Fibroblast of skin of left quadriceps (primary cell): ENCODE measurements around the gene SPSB3.
"Not testable (repeated sequence)": the region's sequence is repeated elsewhere in the genome, so short reads cannot be mapped to it uniquely, and the experiment has no call there.

Experiments used
- DNase-seq, 2 experiments: peaks; one replicate each; pipeline ENCODE4 v3.0.0-alpha.2; 2013; ENCODE audit warnings: low read depth in 2 of 2

SPSB3 gene

GRCh38 chr16:1743376-1744337 is 38.7 kb downstream of the SPSB3 start:
- no peak for DNase-seq

DNA sequence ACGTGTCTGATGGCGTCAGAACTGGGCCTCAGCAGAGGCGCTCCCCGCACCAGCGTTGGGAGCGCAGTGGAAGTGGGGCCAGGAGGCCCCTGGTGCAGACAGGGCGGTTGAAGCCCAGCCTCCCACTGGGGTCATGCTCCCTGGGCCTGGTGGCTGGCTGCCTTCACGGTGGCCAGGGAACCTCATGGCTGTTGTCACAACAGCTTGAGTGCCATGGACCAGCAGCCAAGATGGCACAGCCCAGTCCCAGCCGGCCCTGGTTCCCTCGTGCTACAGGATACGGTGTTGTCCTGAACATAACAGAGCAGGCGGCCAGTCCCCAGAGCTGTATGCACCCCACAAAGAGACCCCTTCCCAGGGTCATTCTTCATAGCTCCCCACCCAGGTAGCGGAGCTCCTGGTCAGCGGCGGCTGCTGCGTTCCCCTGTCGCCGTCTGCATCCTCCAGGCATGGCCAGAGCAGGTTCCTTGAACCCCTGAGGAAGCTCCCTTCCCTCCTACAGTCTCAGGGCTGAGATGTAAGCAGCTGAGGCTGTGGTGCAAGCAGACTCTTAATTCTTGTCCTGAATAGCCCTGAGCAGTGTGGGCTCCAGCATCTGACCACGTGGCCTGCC is 40.7 kb downstream of the SPSB3 start:
- no peak for DNase-seq

DNA sequence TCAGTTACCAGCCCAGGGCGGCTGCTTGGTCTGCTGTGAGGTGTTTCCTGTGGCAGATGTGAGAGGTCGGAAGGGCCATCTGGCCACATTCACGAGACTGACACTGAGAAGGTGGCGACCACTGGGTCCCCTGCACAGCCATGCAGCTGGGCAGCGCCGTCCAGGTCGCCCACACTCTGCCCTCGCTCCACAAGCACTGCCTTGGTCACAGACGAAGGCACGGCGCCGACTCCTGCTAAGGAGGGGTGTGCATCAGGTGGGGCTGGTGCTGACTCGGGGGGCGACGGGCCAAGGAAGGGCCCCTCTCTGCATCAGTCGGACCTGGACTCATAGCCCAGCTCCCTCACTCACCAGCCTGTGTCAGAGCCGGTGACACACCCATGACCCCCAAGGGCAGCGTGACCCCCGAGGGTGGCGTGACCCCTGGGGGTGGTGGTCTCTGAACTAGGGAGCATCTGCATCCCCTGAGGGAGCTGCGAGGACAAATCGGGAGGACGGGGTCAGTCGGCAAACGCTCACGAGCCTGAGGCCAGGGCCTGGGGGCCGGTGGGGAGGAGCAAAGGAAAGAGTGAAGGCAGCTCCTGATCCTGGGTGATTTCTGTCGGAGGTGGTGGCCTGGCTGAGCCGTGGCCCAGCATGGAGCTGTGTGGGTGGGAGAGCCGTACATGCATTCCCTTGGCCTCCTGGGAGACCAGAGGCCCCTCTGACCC is 41.4 kb downstream of the SPSB3 start:
- DNase-seq = no peak

DNA sequence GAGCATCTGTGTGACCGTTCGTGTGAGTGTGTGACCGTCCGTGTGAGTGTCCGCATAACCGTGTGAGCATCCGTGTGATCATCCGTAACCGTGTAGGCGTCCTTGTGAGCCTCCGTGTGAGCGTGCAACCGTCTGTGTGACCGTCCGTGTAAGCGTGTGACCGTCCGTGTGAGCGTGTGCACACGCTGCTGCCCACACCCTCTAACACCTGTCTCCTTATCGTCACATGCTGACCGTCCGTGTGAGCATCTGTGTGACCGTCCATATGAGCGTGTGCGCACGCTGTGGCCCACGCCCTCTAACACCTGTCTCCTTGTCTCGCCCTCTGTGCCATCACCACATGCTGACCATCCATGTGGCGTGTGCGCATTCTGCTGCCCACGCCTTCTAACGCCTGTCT is 42.1 kb downstream of the SPSB3 start:
- no peak for DNase-seq

DNA sequence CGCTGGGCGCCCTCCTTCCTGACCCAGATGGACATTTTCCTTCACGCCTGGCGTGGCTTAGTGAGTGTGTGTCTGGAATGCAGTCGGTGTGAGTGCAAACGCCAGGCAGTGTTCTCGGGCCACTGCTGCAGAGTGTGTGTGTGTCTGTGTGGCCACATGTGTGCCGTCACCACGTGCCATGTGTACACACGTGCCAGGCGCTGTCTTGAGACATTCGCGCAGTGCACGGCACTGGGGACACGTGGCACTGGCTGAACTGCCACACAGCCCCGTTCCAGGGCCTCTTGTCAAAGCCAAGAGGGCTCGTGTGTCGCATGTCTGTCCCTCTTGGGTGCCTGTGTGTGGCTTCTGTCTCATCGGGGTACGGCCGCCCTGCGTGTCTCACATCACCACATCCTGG is 47.6 kb downstream of the SPSB3 start:
- DNase-seq = no peak

DNA sequence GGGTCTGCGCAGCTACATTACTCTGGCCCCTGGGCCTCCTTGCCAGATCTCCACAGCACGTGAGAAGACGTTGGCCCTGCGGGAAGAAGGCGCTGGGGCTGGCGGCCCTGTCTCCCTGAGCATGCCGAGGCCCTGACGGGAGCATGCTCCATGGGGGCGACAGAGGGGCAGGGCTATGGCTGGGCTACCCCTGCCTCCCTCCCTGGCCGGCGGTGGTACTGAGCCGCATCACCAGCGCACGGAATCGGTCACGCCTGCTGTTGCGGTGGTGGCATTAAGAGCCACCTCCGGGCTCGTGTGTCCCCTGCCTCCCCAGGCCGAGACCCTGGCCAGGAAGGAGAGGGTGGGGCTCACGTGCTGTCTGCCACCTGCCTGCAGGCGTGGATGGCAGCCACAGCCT is 48.2 kb downstream of the SPSB3 start:
- no peak for DNase-seq

DNA sequence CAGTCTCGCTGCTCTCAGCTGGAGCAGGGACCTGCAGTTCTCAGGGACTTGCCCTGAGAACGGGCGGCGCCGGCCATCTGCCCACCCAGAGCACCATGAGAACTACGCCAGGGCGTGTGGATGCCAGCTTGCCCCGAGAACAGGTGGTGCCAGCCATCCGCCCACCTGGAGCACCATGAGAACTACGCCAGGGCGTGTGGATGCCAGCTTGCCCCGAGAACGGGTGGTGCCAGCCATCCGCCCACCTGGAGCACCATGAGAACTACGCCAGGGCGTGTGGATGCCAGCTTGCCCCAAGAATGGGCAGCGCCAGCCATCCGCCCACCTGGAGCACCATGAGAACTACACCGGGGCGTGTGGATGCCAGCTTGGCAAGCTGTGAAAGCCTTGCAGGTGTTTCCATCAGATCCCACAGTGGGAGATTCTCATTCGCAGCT is 49.8 kb downstream of the SPSB3 start:
- DNase-seq = not testable (repeated sequence)

DNA sequence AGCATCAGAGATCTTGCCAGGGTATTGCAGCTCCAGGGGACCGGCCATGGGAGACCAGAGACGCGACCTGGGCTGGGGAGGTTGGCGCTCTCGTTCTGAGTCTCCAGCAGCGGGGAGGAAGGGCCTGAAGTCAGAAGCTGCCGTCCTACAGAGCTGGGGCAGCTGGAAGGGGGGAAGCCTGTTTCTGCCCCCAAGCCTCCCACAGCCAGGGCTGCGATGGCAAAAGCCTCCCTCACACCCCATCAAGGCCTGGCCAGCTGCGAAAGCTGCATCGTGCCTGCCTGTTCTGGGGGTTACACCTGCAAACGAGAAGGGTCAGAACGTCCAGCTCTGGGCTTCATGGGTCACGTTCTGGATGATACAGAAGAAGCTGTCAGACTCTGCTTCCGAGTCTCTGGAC is 50.3 kb downstream of the SPSB3 start:
- no peak for DNase-seq

- DNase-seq = no peak
These were observed 50.8 kb downstream of the SPSB3 start for GRCh38 chr16:1731603-1732002.

GRCh38 chr16:1731073-1731472 is 51.3 kb downstream of the SPSB3 start:
- no peak for DNase-seq

DNA sequence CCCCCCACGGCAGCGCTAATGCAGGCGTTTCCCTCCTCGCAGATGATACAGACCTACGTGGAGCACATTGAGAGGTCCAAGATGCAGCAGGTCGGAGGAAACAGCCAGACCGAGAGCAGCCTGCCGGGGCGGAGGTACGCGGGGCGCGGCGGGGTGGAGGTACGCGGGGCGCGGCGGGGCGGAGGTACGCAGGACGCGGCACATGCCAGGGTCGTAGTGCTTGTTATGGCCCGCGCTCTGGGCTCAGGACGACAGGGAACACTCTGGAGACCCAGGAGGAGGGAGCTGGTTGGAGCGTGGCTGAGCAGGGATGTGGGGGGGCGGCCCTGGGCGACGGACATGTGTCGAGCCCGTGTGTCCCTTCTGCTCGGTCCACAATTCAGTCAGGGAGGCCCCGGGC is 52.9 kb downstream of the SPSB3 start:
- no peak for DNase-seq

DNA sequence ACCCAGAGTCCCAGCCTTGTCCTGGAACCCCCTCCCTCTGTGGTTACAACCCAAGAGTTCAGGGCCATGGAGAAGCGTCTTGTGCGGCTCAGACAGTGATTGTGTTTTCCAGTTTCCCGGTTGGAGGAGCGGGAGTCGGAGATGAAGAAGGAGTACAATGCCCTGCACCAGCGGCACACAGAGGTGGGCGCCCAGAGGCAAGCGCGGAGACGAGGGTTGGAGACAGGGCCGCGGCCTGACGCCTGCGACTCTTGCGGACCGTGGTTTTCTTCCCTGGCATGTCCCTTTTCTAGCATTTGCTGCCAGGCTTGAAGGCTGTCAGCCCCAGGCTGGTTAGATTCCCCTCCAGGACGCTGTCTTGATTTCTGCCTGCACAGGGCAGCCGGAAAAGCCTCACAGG is 53.3 kb downstream of the SPSB3 start:
- no peak for DNase-seq

DNA sequence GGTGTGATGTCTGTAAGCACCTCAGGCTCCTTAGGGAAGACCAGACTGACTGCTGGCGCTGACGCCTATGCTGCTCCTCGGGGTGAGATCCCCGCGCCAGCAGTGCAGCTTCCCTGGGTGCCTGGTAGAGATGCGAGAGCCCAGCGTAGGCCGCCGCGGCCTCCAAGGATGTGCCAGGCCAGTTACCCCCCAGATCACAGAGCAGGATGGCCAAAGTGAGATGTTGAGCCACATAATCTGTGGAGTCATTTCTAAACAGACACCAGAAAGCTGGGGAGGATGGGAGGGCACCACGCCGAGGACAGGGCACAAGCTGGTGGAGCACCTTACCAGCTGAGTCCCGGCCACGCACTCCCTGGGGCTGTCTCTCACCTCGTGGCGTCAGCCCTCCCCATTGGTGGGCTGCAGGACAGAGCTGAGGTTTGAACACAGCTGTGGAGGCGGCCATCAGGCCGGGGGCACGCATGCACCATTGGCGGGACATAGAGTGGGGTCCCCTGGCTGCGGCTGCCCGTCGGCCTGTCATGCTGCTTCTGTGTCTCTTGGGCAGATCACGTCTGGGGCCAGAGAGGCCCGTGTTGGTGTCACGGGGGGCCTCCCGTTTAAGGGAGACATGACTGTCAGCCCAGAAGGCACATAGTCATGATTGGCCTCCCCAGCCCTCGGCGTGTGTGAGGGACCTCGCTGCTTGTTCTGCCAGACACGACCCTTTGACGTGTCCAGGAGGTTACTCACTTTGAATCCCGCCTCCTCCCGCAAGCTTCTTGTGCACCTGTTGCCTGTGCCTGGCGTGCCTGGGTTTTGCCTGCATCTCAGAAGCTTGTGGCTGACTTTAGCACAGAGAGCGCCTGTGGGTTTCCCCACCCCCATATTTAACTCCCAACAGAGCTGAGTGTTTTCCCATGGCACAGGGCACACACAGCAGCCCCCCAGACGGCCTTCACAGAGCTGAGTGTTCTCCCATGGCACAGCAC is 54.4 kb downstream of the SPSB3 start:
- no peak for DNase-seq
